Nephron (organoid): ENCODE results near the gene CCL24.
"Not testable (repeated sequence)": the region's sequence is repeated elsewhere in the genome, so short reads cannot be mapped to it uniquely, and the experiment has no call there.

Source experiments
- H3K27ac Mint-ChIP-seq, 3 experiments: 2 replicates each; pipeline ENCODE4 v1.8.0; 2020; ENCODE audit warnings: mixed read lengths in 3 of 3, mild to moderate bottlenecking in 2 of 3, moderate library complexity in 1 of 3
- H3K27me3 Mint-ChIP-seq: 2 replicates; pipeline ENCODE4 v1.8.0; 2021; ENCODE audit warnings: low read depth, mild to moderate bottlenecking, moderate library complexity, mixed read lengths
- H3K36me3 Mint-ChIP-seq: 2 replicates; pipeline ENCODE4 v1.8.0; 2020; ENCODE audit warnings: low read depth, mixed read lengths
- H3K4me1 Mint-ChIP-seq: 2 replicates; pipeline ENCODE4 v1.8.0; 2020; ENCODE audit warnings: mixed read lengths
- H3K4me3 Mint-ChIP-seq, 3 experiments: 2 replicates each; pipeline ENCODE4 v1.8.0; 2020; ENCODE audit warnings: mild to moderate bottlenecking in 3 of 3, mixed read lengths in 3 of 3, moderate library complexity in 2 of 3
- H3K9me3 Mint-ChIP-seq: 2 replicates; pipeline ENCODE4 v1.8.0; 2020; ENCODE audit warnings: mixed read lengths
- CTCF ChIP-seq, 3 experiments: fragments of 200-600 bp; sonication (generic); IDR thresholded peaks; one replicate each; pipeline ENCODE4 v1.5.0; 2021; ENCODE audit warnings: antibody characterized with exemption in 3 of 3; ENCODE audit not compliant: unreplicated experiment in 3 of 3

Gene CCL24

GRCh38 chr7:75842836-75843446, 29.3 kb upstream of the CCL24 start:
- H3K36me3 Mint-ChIP-seq = no peaks in the 10 kb centered on the region
- TF ChIP-seq CTCF (IDR thresholded peaks at IDR 0.05; ENCODE audit: unreplicated experiment in 3 of 3) = no peak
- H3K27ac Mint-ChIP-seq = peak overlapping the region; percentile 91 to 98 (median 97)
- no peaks in the 10 kb centered on the region for H3K9me3 Mint-ChIP-seq
- peak overlapping the region in 2 of 3 experiments; percentile 30 to 48 for H3K4me3 Mint-ChIP-seq
- peaks cover 10% of the 10 kb centered on the region for H3K27me3 Mint-ChIP-seq
- H3K4me1 Mint-ChIP-seq = peaks cover 17% of the 10 kb centered on the region

GRCh38 chr7:75840029-75840428, 26.4 kb upstream of the CCL24 start:
- Mint-ChIP-seq H3K27me3 (peaks cover 8% of the 10 kb centered on the region), H3K4me1 (peaks cover 17% of the 10 kb centered on the region), H3K27ac (peak overlapping the region in 2 of 3 experiments; percentile 60 to 89), H3K36me3 (no peaks in the 10 kb centered on the region), H3K9me3 (no peaks in the 10 kb centered on the region), H3K4me3 (no peak overlapping the region)
- TF ChIP-seq CTCF (IDR thresholded peaks at IDR 0.05; ENCODE audit: unreplicated experiment in 3 of 3) = no peak

- not testable (repeated sequence) for H3K27me3 Mint-ChIP-seq, H3K27ac Mint-ChIP-seq, H3K36me3 Mint-ChIP-seq, H3K9me3 Mint-ChIP-seq, H3K4me3 Mint-ChIP-seq
- H3K4me1 Mint-ChIP-seq = peaks cover 12% of the 10 kb centered on the region
Measured at GRCh38 chr7:75838281-75838930, 24.8 kb upstream of the CCL24 start.

GRCh38 chr7:75836798-75837197, 23.2 kb upstream of the CCL24 start:
- Mint-ChIP-seq H3K9me3 (no peaks in the 10 kb centered on the region), H3K27ac (no peak overlapping the region), H3K27me3 (peaks cover 8% of the 10 kb centered on the region), H3K4me1 (no peaks in the 10 kb centered on the region), H3K36me3 (no peaks in the 10 kb centered on the region), H3K4me3 (no peak overlapping the region)
- TF ChIP-seq CTCF (IDR thresholded peaks at IDR 0.05; ENCODE audit: unreplicated experiment in 3 of 3) = no peak

- no peaks in the 10 kb centered on the region for H3K9me3 Mint-ChIP-seq
- peaks cover 8% of the 10 kb centered on the region for H3K27me3 Mint-ChIP-seq
- H3K4me1 Mint-ChIP-seq = no peaks in the 10 kb centered on the region
- no peak overlapping the region for H3K27ac Mint-ChIP-seq
- TF ChIP-seq CTCF (IDR thresholded peaks at IDR 0.05; ENCODE audit: unreplicated experiment in 3 of 3) = no peak
- no peak overlapping the region for H3K4me3 Mint-ChIP-seq
- no peaks in the 10 kb centered on the region for H3K36me3 Mint-ChIP-seq
Measured at GRCh38 chr7:75835688-75836285, 22.2 kb upstream of the CCL24 start.

- not testable (repeated sequence) for H3K4me3 Mint-ChIP-seq, H3K36me3 Mint-ChIP-seq, H3K27me3 Mint-ChIP-seq, H3K4me1 Mint-ChIP-seq, H3K27ac Mint-ChIP-seq, H3K9me3 Mint-ChIP-seq
Measured at GRCh38 chr7:75833662-75834061, 20.1 kb upstream of the CCL24 start.

- no peaks in the 10 kb centered on the region for H3K36me3 Mint-ChIP-seq
- no peaks in the 10 kb centered on the region for H3K4me1 Mint-ChIP-seq
- H3K27me3 Mint-ChIP-seq = no peaks in the 10 kb centered on the region
- H3K4me3 Mint-ChIP-seq = no peak overlapping the region
- no peak for TF ChIP-seq CTCF (IDR thresholded peaks at IDR 0.05; ENCODE audit: unreplicated experiment in 3 of 3)
- no peaks in the 10 kb centered on the region for H3K9me3 Mint-ChIP-seq
- H3K27ac Mint-ChIP-seq = no peak overlapping the region
Measured at GRCh38 chr7:75830978-75831377, 17.4 kb upstream of the CCL24 start.

GRCh38 chr7:75829656-75830055, 16.1 kb upstream of the CCL24 start:
- H3K27me3 Mint-ChIP-seq, H3K9me3 Mint-ChIP-seq, H3K27ac Mint-ChIP-seq, H3K4me1 Mint-ChIP-seq, H3K4me3 Mint-ChIP-seq, H3K36me3 Mint-ChIP-seq: not testable (repeated sequence)
